Gastroesophageal sphincter (tissue), 3 donors: ENCODE data around the gene IAH1.

Source experiments
- POLR2AphosphoS5 ChIP-seq: sonication (generic); formaldehyde crosslinking; IDR thresholded peaks from one replicate; pipeline ENCODE4 v1.6.1; 2017; ENCODE audit warnings: antibody characterized with exemption
- TF ChIP-seq, protein P1 (sequence below), 4 experiments: fragments of 200-600 bp in 2 of 4; fragments of 450-650 bp in 2 of 4; sonication (generic) in 1 of 4; IDR thresholded peaks; one replicate each; pipeline ENCODE4 v1.5.1; 2017 to 2019; ENCODE audit warnings: antibody characterized with exemption in 4 of 4, mild to moderate bottlenecking in 2 of 4, moderate library complexity in 2 of 4

DNA sequence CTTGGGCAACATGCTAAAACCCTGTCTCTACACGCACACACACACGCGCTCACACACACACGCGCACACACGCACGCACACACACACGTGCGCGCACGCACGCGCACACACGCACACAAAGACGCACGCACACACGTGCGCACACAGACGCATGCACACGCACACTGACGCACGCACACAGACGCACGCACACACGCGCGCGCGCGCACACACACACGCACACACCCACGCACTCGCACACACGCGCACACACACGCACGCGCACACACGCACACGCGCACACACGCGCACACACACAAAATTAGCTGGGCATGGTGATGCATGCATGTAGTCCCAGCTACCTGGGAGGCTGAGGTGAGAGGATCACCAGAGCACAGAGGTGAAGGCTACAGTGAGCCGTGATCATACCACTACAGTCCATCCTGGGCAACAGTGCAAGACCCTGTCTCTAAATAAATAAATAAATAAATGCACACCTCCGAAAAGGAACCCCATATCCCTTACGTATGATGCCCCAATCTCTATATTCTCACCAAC, 8.1 kb upstream of the IAH1 start:
- TF ChIP-seq POLR2AphosphoS5: no peak
- TF ChIP-seq, protein P1, sequence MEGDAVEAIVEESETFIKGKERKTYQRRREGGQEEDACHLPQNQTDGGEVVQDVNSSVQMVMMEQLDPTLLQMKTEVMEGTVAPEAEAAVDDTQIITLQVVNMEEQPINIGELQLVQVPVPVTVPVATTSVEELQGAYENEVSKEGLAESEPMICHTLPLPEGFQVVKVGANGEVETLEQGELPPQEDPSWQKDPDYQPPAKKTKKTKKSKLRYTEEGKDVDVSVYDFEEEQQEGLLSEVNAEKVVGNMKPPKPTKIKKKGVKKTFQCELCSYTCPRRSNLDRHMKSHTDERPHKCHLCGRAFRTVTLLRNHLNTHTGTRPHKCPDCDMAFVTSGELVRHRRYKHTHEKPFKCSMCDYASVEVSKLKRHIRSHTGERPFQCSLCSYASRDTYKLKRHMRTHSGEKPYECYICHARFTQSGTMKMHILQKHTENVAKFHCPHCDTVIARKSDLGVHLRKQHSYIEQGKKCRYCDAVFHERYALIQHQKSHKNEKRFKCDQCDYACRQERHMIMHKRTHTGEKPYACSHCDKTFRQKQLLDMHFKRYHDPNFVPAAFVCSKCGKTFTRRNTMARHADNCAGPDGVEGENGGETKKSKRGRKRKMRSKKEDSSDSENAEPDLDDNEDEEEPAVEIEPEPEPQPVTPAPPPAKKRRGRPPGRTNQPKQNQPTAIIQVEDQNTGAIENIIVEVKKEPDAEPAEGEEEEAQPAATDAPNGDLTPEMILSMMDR (IDR thresholded peaks at IDR 0.05): no peak
